Measurements from ENCODE around the gene KCP.

KCP gene

DNA sequence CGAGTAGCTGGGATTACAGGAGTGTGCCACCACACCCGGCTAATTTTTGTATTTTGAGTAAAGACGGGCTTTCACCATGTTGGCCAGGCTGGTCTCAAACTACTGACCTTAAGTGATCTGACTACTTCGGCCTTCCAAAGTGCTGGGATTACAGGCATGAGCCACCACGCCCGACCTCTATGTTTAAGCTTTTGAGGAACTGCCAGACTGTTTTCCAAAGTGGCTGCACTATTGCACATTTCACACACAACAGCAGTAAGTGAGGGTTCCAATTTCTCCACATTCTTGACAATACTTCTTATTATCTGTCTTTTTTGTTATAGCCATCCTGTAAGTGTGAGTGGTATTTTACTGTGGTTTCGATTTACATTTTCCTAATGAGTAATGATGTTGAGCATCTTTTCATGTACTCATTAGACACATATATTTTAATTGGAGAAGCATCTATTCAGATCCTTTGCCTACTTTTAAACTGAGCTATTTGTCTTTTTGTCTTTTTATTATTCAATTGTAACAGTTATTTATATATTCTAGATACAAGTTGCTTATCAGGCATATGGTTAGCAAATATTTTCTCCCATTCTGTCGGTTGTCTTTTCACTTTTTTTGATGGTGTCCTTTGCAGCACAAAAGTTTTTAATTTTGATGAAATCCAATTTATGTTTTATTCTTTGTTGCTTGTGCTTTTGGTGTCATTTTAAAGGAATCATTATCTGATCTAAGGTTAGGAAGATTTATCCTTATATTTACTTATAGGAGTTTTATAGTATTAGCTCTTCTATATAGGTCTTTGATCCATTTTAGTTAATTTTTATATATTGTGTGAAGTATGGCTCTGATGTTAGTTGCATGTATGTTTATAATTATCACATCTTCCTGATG lies 14.4 kb upstream of the KCP start:
- no peak for TF ChIP-seq CTCF (IDR thresholded peaks at IDR 0.05; ENCODE audit: insufficient read depth, low read depth, low read length, missing control alignments)
- DNase-seq (ENCODE audit: low read depth): no peak
- H3K4me3 ChIP-seq (ENCODE audit: low read depth, low read length): no peak overlapping the region

DNA sequence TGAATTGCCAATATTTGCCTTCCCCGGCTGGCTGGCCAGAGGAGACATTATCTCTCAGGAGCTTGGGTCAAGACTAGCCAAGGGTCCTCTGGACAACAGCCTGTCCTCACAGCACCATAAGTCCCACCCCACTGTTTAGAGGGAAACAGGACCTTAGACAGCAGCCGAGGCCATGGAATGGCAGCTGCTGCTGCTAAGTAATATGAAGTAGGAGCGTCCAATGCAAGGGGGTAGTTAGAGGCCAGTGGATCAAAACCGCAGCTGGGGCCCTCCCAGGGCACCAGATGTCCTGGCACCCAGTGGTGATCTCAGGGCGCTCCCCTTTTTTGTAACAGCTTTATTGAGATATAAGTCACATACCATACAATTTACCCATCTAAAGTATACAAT lies 12.9 kb upstream of the KCP start:
- no peak for DNase-seq (ENCODE audit: low read depth)
- no peak overlapping the region for H3K4me3 ChIP-seq (ENCODE audit: low read depth, low read length)
- no peak for TF ChIP-seq CTCF (IDR thresholded peaks at IDR 0.05; ENCODE audit: insufficient read depth, low read depth, low read length, missing control alignments)

DNA sequence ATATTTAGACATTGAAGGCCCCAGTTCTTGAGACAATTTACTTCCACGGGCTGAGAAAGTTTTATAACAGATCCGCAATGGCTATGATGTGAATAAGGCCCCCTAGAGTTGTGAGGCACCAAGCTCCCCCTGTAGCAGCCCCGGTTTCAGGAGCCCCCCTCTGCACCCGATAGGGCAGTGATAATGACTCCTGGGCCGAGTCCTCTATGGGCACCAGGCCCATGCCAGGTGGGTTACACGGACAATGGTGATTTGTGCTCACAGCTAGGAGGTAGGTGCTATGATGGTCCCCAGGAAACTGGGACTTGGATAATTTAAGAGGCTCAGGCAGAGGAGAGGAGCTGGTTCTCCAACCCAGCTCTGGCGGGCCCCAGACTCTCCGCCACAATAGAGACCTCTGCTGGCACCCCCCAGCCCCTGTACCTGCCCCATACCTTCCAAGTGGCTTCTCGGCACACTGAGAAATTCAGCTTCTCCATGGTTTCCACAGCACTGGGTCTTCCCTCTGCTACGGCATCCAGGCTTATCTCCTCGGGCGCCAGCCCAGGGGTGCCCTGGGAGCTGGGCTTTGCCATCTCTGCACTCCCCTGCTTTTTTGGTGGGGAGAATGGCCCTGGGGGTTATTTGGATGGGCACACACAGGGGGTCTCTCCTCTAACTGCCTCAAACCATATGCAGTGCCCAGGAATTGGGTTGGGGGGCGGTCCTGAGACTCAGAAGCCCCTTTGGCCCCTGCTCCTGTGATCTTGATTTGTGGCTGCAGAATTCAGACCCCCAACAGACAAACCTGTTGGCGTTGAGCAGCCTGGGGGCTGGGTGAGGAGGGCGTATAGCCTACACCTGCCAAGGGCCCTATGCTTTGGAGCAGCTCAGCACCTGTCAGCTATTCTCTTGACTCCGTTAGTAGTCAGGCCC lies 12.2 kb upstream of the KCP start:
- TF ChIP-seq CTCF (IDR thresholded peaks at IDR 0.05; ENCODE audit: insufficient read depth, low read depth, low read length, missing control alignments): no peak
- H3K4me3 ChIP-seq (ENCODE audit: low read depth, low read length): no peak overlapping the region
- no peak for DNase-seq (ENCODE audit: low read depth)

- no peak for DNase-seq (ENCODE audit: low read depth)
- no peak for TF ChIP-seq CTCF (IDR thresholded peaks at IDR 0.05; ENCODE audit: insufficient read depth, low read depth, low read length, missing control alignments)
- no peak overlapping the region for H3K4me3 ChIP-seq (ENCODE audit: low read depth, low read length)
These were observed 11.4 kb upstream of the KCP start for GRCh38 chr7:128921866-128922440.

GRCh38 chr7:128920913-128921582 lies 10.5 kb upstream of the KCP start:
- DNase-seq (ENCODE audit: low read depth): no peak

More at GRCh38 chr7:128920913-128921582, 10.5 kb upstream of the KCP start:
- H3K4me3 ChIP-seq (ENCODE audit: low read depth, low read length): no peak overlapping the region
- no peak for TF ChIP-seq CTCF (IDR thresholded peaks at IDR 0.05; ENCODE audit: insufficient read depth, low read depth, low read length, missing control alignments)
